HEK293 (cell line): Measurements from ENCODE around the gene SRBD1.

ENCODE experiments used
- CTCF ChIP-seq: fragments of 450-650 bp; formaldehyde crosslinking; IDR thresholded peaks from 2 replicates; pipeline ENCODE4 v1.5.1; 2016; ENCODE audit warnings: missing biosample characterization, missing genetic modification characterization
- EGR2 ChIP-seq: fragments of 450-650 bp; formaldehyde crosslinking; IDR thresholded peaks from 2 replicates; pipeline ENCODE4 v1.5.1; 2016; ENCODE audit warnings: low read depth, missing biosample characterization, missing genetic modification characterization
- HOXC10 ChIP-seq: sonication (generic); formaldehyde crosslinking; IDR thresholded peaks from 2 replicates; pipeline ENCODE4 v1.8.1; 2023; ENCODE audit warnings: mild to moderate bottlenecking, missing genetic modification reagents
- IKZF3 ChIP-seq: fragments of 450-650 bp; IDR thresholded peaks from 2 replicates; pipeline ENCODE4 v1.5.0; 2018; ENCODE audit warnings: missing biosample characterization, mild to moderate bottlenecking, missing genetic modification characterization, moderate library complexity
- MEIS1 ChIP-seq: sonication (generic); formaldehyde crosslinking; IDR thresholded peaks from 2 replicates; pipeline ENCODE4 v1.8.1; 2022; ENCODE audit warnings: missing genetic modification reagents, mild to moderate bottlenecking, borderline replicate concordance
- PRDM10 ChIP-seq: fragments of 450-650 bp; formaldehyde crosslinking; IDR thresholded peaks from 2 replicates; pipeline ENCODE4 v1.5.1; 2016; ENCODE audit warnings: missing biosample characterization, missing genetic modification characterization
- SP2 ChIP-seq: fragments of 450-650 bp; formaldehyde crosslinking; IDR thresholded peaks from 2 replicates; pipeline ENCODE4 v1.5.1; 2016; ENCODE audit warnings: missing biosample characterization, missing genetic modification characterization
- SP3 ChIP-seq: fragments of 450-650 bp; formaldehyde crosslinking; IDR thresholded peaks from 2 replicates; pipeline ENCODE4 v1.5.1; 2016; ENCODE audit warnings: missing biosample characterization, missing genetic modification characterization
- ZBTB17 ChIP-seq: fragments of 450-650 bp; formaldehyde crosslinking; IDR thresholded peaks from 2 replicates; pipeline ENCODE4 v1.5.1; 2016; ENCODE audit warnings: missing biosample characterization, missing genetic modification characterization
- ZBTB20 ChIP-seq: fragments of 450-650 bp; formaldehyde crosslinking; IDR thresholded peaks from 2 replicates; pipeline ENCODE4 v1.5.1; 2016; ENCODE audit warnings: missing biosample characterization, missing genetic modification characterization
- ZFP3 ChIP-seq: fragments of 450-650 bp; formaldehyde crosslinking; IDR thresholded peaks from 2 replicates; pipeline ENCODE4 v1.5.1; 2016; ENCODE audit warnings: low read depth, missing biosample characterization, missing genetic modification characterization
- ZNF184 ChIP-seq: fragments of 450-650 bp; IDR thresholded peaks from 2 replicates; pipeline ENCODE4 v1.5.1; 2018; ENCODE audit warnings: missing biosample characterization, mild to moderate bottlenecking, missing genetic modification characterization
- ZNF335 ChIP-seq: fragments of 450-650 bp; formaldehyde crosslinking; conservative IDR thresholded peaks from 2 replicates; pipeline ENCODE4 v1.5.1; 2016; ENCODE audit warnings: missing biosample characterization, missing genetic modification characterization
- ZNF341 ChIP-seq: fragments of 450-650 bp; formaldehyde crosslinking; IDR thresholded peaks from 2 replicates; pipeline ENCODE4; 2016; ENCODE audit warnings: low read depth, missing biosample characterization, missing genetic modification characterization
- ZNF366 ChIP-seq: fragments of 450-650 bp; formaldehyde crosslinking; conservative IDR thresholded peaks from 2 replicates; pipeline ENCODE4 v1.5.1; 2016; ENCODE audit warnings: missing biosample characterization, missing genetic modification characterization
- ZNF510 ChIP-seq: fragments of 450-650 bp; formaldehyde crosslinking; IDR thresholded peaks from 2 replicates; pipeline ENCODE4 v1.5.1; 2018; ENCODE audit warnings: mild to moderate bottlenecking, missing genetic modification characterization, missing biosample characterization; ENCODE audit not compliant: insufficient replicate concordance
- ZNF600 ChIP-seq: fragments of 450-650 bp; formaldehyde crosslinking; IDR thresholded peaks from 2 replicates; pipeline ENCODE4 v1.5.1; 2016; ENCODE audit warnings: missing biosample characterization, missing genetic modification characterization
- ZNF621 ChIP-seq: fragments of 450-650 bp; formaldehyde crosslinking; IDR thresholded peaks from 2 replicates; pipeline ENCODE4 v1.5.1; 2017; ENCODE audit warnings: missing biosample characterization, missing genetic modification characterization
- ZNF692 ChIP-seq: fragments of 450-650 bp; formaldehyde crosslinking; IDR thresholded peaks from 2 replicates; pipeline ENCODE4 v1.5.1; 2016; ENCODE audit warnings: missing biosample characterization, missing genetic modification characterization
- ZNF785 ChIP-seq: fragments of 450-650 bp; formaldehyde crosslinking; IDR thresholded peaks from 2 replicates; pipeline ENCODE4 v1.5.1; 2016; ENCODE audit warnings: missing biosample characterization, missing genetic modification characterization

Gene SRBD1

GRCh38 chr2:45652090-45653031 lies 41.3 kb upstream of the SRBD1 start (continued):
- TF ChIP-seq ZNF692 (tag by site-specific recombination): peak; percentile 94
- TF ChIP-seq ZNF621 (tag by site-specific recombination): no peak
- no peak for TF ChIP-seq ZNF785 (tag by site-specific recombination)
- TF ChIP-seq CTCF (tag by site-specific recombination): 0 out of 2 replicates have a peak, but pooled peaks have one; percentile 21
- peak; percentile 39 for TF ChIP-seq SP2 (tag by site-specific recombination)
- TF ChIP-seq MEIS1 (CRISPR knock-in tag): no peak
- TF ChIP-seq ZNF600: no peak
- TF ChIP-seq HOXC10 (CRISPR knock-in tag): no peak
- TF ChIP-seq ZNF341 (tag by site-specific recombination): peak; percentile 36; the same call in 1 of the 2 replicates
- TF ChIP-seq ZNF510 (tag by site-specific recombination): no peak
- 0 out of 2 replicates have a peak, but pooled peaks have one; percentile 7 for TF ChIP-seq ZNF366 (tag by site-specific recombination)
- peak; percentile 85 for TF ChIP-seq ZBTB20
- TF ChIP-seq SP3 (tag by site-specific recombination): peak; percentile 33
- no peak for TF ChIP-seq ZNF184 (tag by site-specific recombination)
- TF ChIP-seq ZFP3: no peak
- peak; percentile 99 for TF ChIP-seq ZNF335 (tag by site-specific recombination)
- TF ChIP-seq PRDM10: peak; percentile 94
- no peak for TF ChIP-seq IKZF3 (tag by site-specific recombination)
- TF ChIP-seq ZBTB17: peak; percentile 70
- peak; percentile 71 for TF ChIP-seq EGR2
